ENCODE data around the gene KPNA4. TPM values are rescaled to one million over a fixed set of nuclear protein-coding genes. Genes with fewer than 3 reads are reported as not detected.

The KPNA4 gene
- total RNA-seq, 1 experiment from 2014 or later = 76.7 TPM

DNA sequence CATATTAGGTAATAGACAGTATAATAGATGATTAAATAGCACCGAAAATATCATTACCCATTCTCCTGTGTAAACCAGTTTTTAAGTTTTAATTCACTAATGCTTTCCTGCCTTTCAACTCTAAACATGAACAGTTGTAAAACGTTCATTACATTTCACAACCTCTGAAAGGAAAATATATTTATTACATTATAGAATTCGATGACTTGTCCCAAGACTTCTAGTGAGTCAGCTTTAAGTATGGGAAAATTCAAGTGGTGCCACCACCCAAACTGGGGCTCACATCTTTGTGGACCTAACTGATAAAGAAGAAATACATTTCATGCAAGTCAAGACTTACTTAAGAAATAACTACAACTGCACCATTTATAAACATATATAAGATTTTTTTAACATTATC lies 117.8 kb downstream of the KPNA4 start:
- peak overlapping the region; percentile 96 to 97 for H3K4me3 Mint-ChIP-seq
- H3K27ac Mint-ChIP-seq = no peak overlapping the region

More for the DNA sequence above, 117.8 kb downstream of the KPNA4 start:
- TF ChIP-seq, protein P1, sequence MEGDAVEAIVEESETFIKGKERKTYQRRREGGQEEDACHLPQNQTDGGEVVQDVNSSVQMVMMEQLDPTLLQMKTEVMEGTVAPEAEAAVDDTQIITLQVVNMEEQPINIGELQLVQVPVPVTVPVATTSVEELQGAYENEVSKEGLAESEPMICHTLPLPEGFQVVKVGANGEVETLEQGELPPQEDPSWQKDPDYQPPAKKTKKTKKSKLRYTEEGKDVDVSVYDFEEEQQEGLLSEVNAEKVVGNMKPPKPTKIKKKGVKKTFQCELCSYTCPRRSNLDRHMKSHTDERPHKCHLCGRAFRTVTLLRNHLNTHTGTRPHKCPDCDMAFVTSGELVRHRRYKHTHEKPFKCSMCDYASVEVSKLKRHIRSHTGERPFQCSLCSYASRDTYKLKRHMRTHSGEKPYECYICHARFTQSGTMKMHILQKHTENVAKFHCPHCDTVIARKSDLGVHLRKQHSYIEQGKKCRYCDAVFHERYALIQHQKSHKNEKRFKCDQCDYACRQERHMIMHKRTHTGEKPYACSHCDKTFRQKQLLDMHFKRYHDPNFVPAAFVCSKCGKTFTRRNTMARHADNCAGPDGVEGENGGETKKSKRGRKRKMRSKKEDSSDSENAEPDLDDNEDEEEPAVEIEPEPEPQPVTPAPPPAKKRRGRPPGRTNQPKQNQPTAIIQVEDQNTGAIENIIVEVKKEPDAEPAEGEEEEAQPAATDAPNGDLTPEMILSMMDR (conservative IDR thresholded peaks at IDR 0.05) = no peak
- Mint-ChIP-seq H3K4me1 (peaks cover 21 to 33% of the 10 kb centered on the region in 2 experiments), H3K36me3 (ENCODE audit: insufficient read depth in 1 of 3, low read depth in 3 of 3) (peaks cover 39 to 56% (median 41%) of the 10 kb centered on the region in 3 experiments), H3K9me3 (peaks cover 0 to 14% of the 10 kb centered on the region in 2 experiments; a peak in 2 of 5 replicates), H3K27me3 (ENCODE audit: low read depth) (no peaks in the 10 kb centered on the region; the same call in 1 of the 2 replicates)
- WGBS (ENCODE audit: extremely low coverage, insufficient read length, low lambda C conversion rate) = no CpG with 5 or more reads among the region's 3 CpGs
- Histone ChIP-seq H3K9me3 (ENCODE audit: control insufficient read depth, low read depth, low read length) (no peaks in the 10 kb centered on the region), H2AK5ac (ENCODE audit: insufficient read length, low read length) (no peak overlapping the region), H2BK5ac (ENCODE audit: insufficient read length, low read length) (no peak overlapping the region), H4K20me1 (ENCODE audit: control insufficient read depth, insufficient read depth, insufficient read length) (no peaks in the 10 kb centered on the region), H3K27me3 (ENCODE audit: insufficient read depth, low read length) (no peaks in the 10 kb centered on the region), H3K9ac (ENCODE audit: extremely low read depth, insufficient read length, low read length) (no peak overlapping the region), H3K4me2 (ENCODE audit: insufficient read depth, insufficient read length, low read length) (no peak overlapping the region), H3K4ac (ENCODE audit: low read depth, low read length) (no peak overlapping the region), H2BK12ac (ENCODE audit: insufficient read length, low read depth, low read length) (no peak overlapping the region), H2BK15ac (ENCODE audit: low read depth, low read length) (no peak overlapping the region), H3K79me1 (ENCODE audit: insufficient read depth, low read depth, low read length, poor library complexity, severe bottlenecking) (no peaks in the 10 kb centered on the region), H3K14ac (ENCODE audit: insufficient read depth, low read length) (no peak overlapping the region), H2BK120ac (ENCODE audit: low read depth, low read length, poor library complexity, severe bottlenecking) (no peak overlapping the region), H4K8ac (replicated peaks; ENCODE audit: insufficient read length, low read depth, low read length) (no peak overlapping the region), H4K5ac (ENCODE audit: insufficient read length, low read depth, low read length) (no peak overlapping the region), H3K23ac (ENCODE audit: insufficient read length, low read depth, low read length) (no peak overlapping the region), H3K27ac (ENCODE audit: insufficient read length, low read depth, low read length) (no peak overlapping the region), H4K91ac (ENCODE audit: insufficient read length, low read depth, low read length) (no peak overlapping the region), H3K79me2 (ENCODE audit: insufficient read depth, low read length) (peaks cover 30% of the 10 kb centered on the region; the same call in 1 of the 2 replicates), H2BK20ac (ENCODE audit: low read depth, low read length, poor library complexity, severe bottlenecking) (no peak overlapping the region), H3K23me2 (ENCODE audit: insufficient read length, low read depth, low read length, poor library complexity, severe bottlenecking) (peaks cover 8% of the 10 kb centered on the region), H3K18ac (ENCODE audit: insufficient read length, low read depth, low read length) (no peak overlapping the region), H3K4me1 (ENCODE audit: insufficient read depth, low read length) (no peaks in the 10 kb centered on the region), H2AFZ (ENCODE audit: low read length) (no peak overlapping the region), H3T11ph (ENCODE audit: low read length) (no peak overlapping the region), H3K56ac (ENCODE audit: insufficient read length, low read depth, low read length) (no peak overlapping the region)
- DNase-seq = no peak
